ENCODE results near the gene GPR18. TPM values are rescaled to one million over a fixed set of nuclear protein-coding genes. Genes with fewer than 3 reads are reported as not detected.

GPR18 gene
- total RNA-seq, 1 experiment from 2014 or later: not detected

- Mint-ChIP-seq H3K4me1 (ENCODE audit: low read depth, unreplicated experiment) (peaks cover 7% of the 10 kb centered on the region), H3K4me3 (ENCODE audit: unreplicated experiment) (no peak overlapping the region), H3K36me3 (ENCODE audit: insufficient read depth, unreplicated experiment) (peaks cover 26% of the 10 kb centered on the region), H3K27ac (ENCODE audit: unreplicated experiment) (no peak overlapping the region), H3K27me3 (ENCODE audit: insufficient read depth, unreplicated experiment) (no peaks in the 10 kb centered on the region), H3K9me3 (ENCODE audit: unreplicated experiment) (no peaks in the 10 kb centered on the region)
- H3K9me3 ChIP-seq: no peaks in the 10 kb centered on the region
- no peak for TF ChIP-seq CTCF (IDR thresholded peaks at IDR 0.05; ENCODE audit: insufficient read depth in 1 of 2, low read depth in 1 of 2, low read length in 1 of 2, severe bottlenecking in 1 of 2, unreplicated experiment in 1 of 2)
- no peak for DNase-seq
- ChIA-PET CTCF (no interaction called here), POLR2A (interaction anchor here (0.9 kb wide), 1 partner anchor 15 kb away, joined by 5 read pairs; the partner anchor contains the start of gene UBAC2)
- H3K27me3 ChIP-seq (replicated peaks; ENCODE audit: control insufficient read depth, insufficient read depth, low read length): no peaks in the 10 kb centered on the region
- H3K4me1 ChIP-seq: no peaks in the 10 kb centered on the region
- peaks cover 2% of the 10 kb centered on the region for H3K36me3 ChIP-seq (ENCODE audit: control insufficient read depth, insufficient read depth, low read length)
- no peak overlapping the region for H3K4me3 ChIP-seq (ENCODE audit: low read depth, low read length)
- no TSS peak for BruUV-seq (replicated peaks)
- intact Hi-C loops (cut with micrococcal nuclease; ENCODE audit: unreplicated experiment): no loop called here
Measured at GRCh38 chr13:99215184-99215830, 42.9 kb downstream of the GPR18 start.

- ChIA-PET CTCF (no interaction called here), POLR2A (interaction anchor here (0.9 kb wide), 1 partner anchor 14 kb away, joined by 5 read pairs; the partner anchor contains the start of gene UBAC2)
- DNase-seq: no peak
- H3K9me3 ChIP-seq: no peaks in the 10 kb centered on the region
- no peak for TF ChIP-seq CTCF (IDR thresholded peaks at IDR 0.05; ENCODE audit: insufficient read depth in 1 of 2, low read depth in 1 of 2, low read length in 1 of 2, severe bottlenecking in 1 of 2, unreplicated experiment in 1 of 2)
- Mint-ChIP-seq H3K36me3 (ENCODE audit: insufficient read depth, unreplicated experiment) (peaks cover 26% of the 10 kb centered on the region), H3K4me1 (ENCODE audit: low read depth, unreplicated experiment) (peaks cover 7% of the 10 kb centered on the region), H3K9me3 (ENCODE audit: unreplicated experiment) (no peaks in the 10 kb centered on the region), H3K27ac (ENCODE audit: unreplicated experiment) (no peak overlapping the region), H3K27me3 (ENCODE audit: insufficient read depth, unreplicated experiment) (no peaks in the 10 kb centered on the region), H3K4me3 (ENCODE audit: unreplicated experiment) (no peak overlapping the region)
- no peak overlapping the region for H3K4me3 ChIP-seq (ENCODE audit: low read depth, low read length)
- no TSS peak for BruUV-seq (replicated peaks)
- H3K27me3 ChIP-seq (replicated peaks; ENCODE audit: control insufficient read depth, insufficient read depth, low read length): no peaks in the 10 kb centered on the region
- peaks cover 2% of the 10 kb centered on the region for H3K36me3 ChIP-seq (ENCODE audit: control insufficient read depth, insufficient read depth, low read length)
- no peaks in the 10 kb centered on the region for H3K4me1 ChIP-seq
- intact Hi-C loops (cut with micrococcal nuclease; ENCODE audit: unreplicated experiment): no loop called here
Measured at GRCh38 chr13:99214731-99215130, 43.4 kb downstream of the GPR18 start.

GRCh38 chr13:99214232-99214631, 43.9 kb downstream of the GPR18 start:
- intact Hi-C loops (cut with micrococcal nuclease; ENCODE audit: unreplicated experiment): no loop called here
- Histone ChIP-seq H3K36me3 (ENCODE audit: control insufficient read depth, insufficient read depth, low read length) (peaks cover 2% of the 10 kb centered on the region), H3K4me1 (no peaks in the 10 kb centered on the region), H3K27me3 (replicated peaks; ENCODE audit: control insufficient read depth, insufficient read depth, low read length) (no peaks in the 10 kb centered on the region), H3K4me3 (ENCODE audit: low read depth, low read length) (no peak overlapping the region), H3K9me3 (no peaks in the 10 kb centered on the region)
- Mint-ChIP-seq H3K4me1 (ENCODE audit: low read depth, unreplicated experiment) (peaks cover 7% of the 10 kb centered on the region), H3K27me3 (ENCODE audit: insufficient read depth, unreplicated experiment) (no peaks in the 10 kb centered on the region), H3K4me3 (ENCODE audit: unreplicated experiment) (no peak overlapping the region), H3K9me3 (ENCODE audit: unreplicated experiment) (no peaks in the 10 kb centered on the region), H3K36me3 (ENCODE audit: insufficient read depth, unreplicated experiment) (peaks cover 30% of the 10 kb centered on the region), H3K27ac (ENCODE audit: unreplicated experiment) (no peak overlapping the region)
- BruUV-seq (replicated peaks): no TSS peak
- DNase-seq: no peak
- ChIA-PET POLR2A (interaction anchor here (0.9 kb wide), 1 partner anchor 14 kb away, joined by 5 read pairs; the partner anchor contains the start of gene UBAC2), CTCF (no interaction called here)
- no peak for TF ChIP-seq CTCF (IDR thresholded peaks at IDR 0.05; ENCODE audit: insufficient read depth in 1 of 2, low read depth in 1 of 2, low read length in 1 of 2, severe bottlenecking in 1 of 2, unreplicated experiment in 1 of 2)
